ENCODE results near the gene KCNC2.

The KCNC2 gene

DNA sequence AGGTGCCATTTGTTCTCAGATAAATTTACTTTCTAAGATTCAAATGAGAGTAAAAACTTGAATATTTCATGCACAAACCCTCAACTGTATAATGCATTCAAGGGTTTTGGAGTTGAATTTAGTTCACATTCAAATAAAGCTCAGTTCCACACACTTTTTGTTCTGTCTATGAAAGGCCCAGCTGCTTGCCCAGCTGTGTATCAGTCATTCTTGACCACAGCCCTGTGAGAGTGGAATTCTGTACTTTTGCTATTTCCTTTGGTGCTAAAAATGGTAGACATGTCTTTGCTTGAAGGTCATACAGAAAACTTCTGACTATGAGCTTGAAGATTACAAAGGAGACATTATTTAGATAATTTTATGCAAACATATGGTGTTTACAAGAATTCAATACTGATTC, 110.4 kb downstream of the KCNC2 start:
- CTCF ChIA-PET: no interaction called here
- TF ChIP-seq, protein P1, sequence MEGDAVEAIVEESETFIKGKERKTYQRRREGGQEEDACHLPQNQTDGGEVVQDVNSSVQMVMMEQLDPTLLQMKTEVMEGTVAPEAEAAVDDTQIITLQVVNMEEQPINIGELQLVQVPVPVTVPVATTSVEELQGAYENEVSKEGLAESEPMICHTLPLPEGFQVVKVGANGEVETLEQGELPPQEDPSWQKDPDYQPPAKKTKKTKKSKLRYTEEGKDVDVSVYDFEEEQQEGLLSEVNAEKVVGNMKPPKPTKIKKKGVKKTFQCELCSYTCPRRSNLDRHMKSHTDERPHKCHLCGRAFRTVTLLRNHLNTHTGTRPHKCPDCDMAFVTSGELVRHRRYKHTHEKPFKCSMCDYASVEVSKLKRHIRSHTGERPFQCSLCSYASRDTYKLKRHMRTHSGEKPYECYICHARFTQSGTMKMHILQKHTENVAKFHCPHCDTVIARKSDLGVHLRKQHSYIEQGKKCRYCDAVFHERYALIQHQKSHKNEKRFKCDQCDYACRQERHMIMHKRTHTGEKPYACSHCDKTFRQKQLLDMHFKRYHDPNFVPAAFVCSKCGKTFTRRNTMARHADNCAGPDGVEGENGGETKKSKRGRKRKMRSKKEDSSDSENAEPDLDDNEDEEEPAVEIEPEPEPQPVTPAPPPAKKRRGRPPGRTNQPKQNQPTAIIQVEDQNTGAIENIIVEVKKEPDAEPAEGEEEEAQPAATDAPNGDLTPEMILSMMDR (IDR thresholded peaks at IDR 0.05; ENCODE audit: control extremely low read depth, extremely low read depth, low read depth, missing control alignments): no peak
- DNase-seq (ENCODE audit: extremely low spot score): no peak
- POLR2A ChIA-PET: no interaction called here

DNA sequence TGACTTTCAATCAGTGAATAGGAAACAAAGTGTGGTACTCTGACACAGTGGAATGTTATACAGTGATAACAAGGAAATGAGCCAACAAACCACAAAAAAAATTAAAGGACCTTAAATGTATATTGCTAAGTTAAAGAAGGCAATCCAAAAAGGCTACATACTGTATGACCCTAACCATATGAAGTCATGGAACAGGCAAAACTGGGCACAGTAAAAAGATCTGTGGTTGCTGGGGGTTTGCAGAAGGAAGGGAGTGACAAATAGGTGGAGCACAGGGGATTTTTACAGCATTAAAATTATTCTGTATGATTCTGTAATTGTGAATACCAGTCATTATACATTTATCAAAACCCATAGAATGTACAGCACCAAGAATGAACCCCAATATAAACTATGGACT, 112.6 kb downstream of the KCNC2 start:
- TF ChIP-seq, protein P1 (IDR thresholded peaks at IDR 0.05; ENCODE audit: control extremely low read depth, extremely low read depth, low read depth, missing control alignments): no peak
- ChIA-PET CTCF (interaction anchor here (1.0 kb wide), 1 partner anchor 9 kb away, joined by 3 read pairs; no protein-coding TSS in a partner anchor), POLR2A (no interaction called here)
- DNase-seq (ENCODE audit: extremely low spot score): no peak

DNA sequence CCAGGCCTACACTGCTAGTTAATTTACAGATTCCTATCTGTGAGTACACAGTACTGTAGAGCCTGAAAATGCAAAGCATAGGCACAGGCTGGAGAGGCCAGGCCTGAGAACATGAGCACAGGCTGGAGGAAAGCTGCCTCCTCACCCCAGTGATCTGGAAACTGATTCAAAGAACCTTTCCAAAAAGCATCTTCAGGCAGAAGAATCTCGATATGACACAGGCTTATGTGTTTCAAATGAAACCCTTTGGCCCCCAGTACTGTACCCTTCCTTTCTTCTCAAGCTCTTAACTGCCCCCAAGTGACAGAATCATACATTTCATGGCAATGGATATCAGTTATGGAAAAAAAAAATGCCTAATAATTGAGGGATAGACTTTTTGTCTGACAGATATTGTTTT, 122.0 kb downstream of the KCNC2 start:
- DNase-seq (ENCODE audit: extremely low spot score): no peak
- ChIA-PET CTCF (interaction anchor here (0.7 to 0.8 kb wide), 2 partner anchors 9 to 21 kb away, joined by 3 read pairs; no protein-coding TSS in a partner anchor), POLR2A (no interaction called here)
- TF ChIP-seq, protein P1 (IDR thresholded peaks at IDR 0.05; ENCODE audit: control extremely low read depth, extremely low read depth, low read depth, missing control alignments): no peak

DNA sequence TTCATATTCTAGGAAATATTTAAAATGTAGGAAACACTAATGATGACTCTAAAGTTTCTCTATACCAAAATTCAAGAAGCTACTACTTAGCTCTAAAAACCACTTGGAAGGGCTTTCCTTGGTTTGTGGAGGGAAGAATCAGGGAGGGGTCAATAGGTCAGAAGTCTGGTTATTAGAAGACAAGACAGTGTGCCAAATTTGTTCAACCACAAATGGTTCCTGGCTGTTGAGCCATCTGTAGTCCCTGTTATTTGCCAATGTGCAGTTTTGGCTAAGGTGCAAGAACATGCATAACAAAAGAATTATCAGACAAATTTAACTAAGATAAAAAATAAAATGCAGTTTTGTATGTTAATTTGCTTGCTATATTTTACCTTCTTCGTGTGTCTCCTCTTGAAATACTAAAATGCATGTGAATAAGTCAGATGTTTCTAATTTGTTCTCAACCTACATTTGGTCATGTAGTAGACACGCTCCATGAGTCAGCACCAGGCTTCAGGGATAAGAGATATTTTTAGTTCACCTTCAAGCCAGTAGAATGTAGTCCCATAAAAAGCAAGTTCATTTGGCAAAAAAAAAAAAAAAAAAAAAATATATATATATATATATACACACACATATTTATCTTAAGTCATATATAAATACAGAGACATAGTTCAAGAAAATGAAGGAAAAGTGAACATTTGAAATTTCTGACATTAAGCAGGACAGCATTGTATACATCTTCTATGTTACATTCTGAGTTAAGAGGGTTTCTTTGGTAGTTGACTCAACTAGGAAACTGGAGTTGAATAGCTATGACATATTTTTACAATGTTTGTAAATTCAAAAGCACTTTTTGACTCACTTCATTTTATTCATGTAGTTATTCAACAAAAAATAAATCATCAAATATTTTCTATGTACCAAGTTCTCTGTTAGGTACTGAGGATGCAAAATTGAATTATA, 123.3 kb downstream of the KCNC2 start:
- ChIA-PET CTCF (no interaction called here), POLR2A (no interaction called here)
- no peak for DNase-seq (ENCODE audit: extremely low spot score)
- TF ChIP-seq, protein P1 (IDR thresholded peaks at IDR 0.05; ENCODE audit: control extremely low read depth, extremely low read depth, low read depth, missing control alignments): no peak

DNA sequence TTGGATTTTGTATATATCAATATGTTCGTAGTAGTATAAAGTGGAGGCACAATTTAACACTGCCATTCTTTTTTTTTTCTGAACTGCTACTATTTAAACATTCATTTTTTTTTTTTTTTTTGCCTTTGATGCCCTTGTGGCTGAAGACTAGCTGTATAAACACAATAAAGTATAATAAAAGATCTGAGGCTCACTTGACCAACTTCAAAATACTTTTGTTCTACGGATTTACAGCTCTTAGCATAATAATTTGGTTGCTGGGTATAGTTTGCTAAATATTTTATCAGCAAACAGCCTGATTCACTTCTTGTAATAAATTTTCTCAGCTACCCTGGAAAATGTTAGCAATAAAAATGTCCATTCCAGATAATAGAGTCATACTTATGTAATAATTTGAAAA, 128.3 kb downstream of the KCNC2 start:
- no peak for DNase-seq (ENCODE audit: extremely low spot score)
- TF ChIP-seq, protein P1 (IDR thresholded peaks at IDR 0.05; ENCODE audit: control extremely low read depth, extremely low read depth, low read depth, missing control alignments): no peak
- ChIA-PET CTCF (no interaction called here), POLR2A (no interaction called here)

DNA sequence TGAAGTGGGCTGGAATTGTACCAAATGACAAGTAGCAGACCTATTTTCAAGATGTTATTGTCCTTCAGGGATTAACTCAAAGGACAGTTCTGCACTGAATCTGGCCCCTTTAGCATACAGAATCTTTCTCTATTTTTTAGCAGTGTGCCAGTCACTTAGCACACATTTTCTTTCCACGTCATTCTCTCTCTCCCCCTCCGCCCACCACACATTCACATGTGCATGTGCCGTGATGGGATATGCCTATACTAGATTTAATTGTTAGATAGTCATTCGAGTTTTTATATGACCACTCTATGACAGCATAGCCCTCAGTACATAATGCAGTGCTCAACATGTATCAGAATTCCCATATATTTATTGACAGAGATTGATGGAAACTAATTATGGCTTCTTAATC, 129.1 kb downstream of the KCNC2 start:
- DNase-seq (ENCODE audit: extremely low spot score): no peak
- TF ChIP-seq, protein P1 (IDR thresholded peaks at IDR 0.05; ENCODE audit: control extremely low read depth, extremely low read depth, low read depth, missing control alignments): no peak
- CTCF ChIA-PET: no interaction called here
- POLR2A ChIA-PET: no interaction called here
